ENCODE measurements around the gene ARHGEF28. TPM values are rescaled to one million over a fixed set of nuclear protein-coding genes. Genes with fewer than 3 reads are reported as not detected.

The ARHGEF28 gene
- total RNA-seq, 1 donor from 2014 or later: 44.9 TPM

DNA sequence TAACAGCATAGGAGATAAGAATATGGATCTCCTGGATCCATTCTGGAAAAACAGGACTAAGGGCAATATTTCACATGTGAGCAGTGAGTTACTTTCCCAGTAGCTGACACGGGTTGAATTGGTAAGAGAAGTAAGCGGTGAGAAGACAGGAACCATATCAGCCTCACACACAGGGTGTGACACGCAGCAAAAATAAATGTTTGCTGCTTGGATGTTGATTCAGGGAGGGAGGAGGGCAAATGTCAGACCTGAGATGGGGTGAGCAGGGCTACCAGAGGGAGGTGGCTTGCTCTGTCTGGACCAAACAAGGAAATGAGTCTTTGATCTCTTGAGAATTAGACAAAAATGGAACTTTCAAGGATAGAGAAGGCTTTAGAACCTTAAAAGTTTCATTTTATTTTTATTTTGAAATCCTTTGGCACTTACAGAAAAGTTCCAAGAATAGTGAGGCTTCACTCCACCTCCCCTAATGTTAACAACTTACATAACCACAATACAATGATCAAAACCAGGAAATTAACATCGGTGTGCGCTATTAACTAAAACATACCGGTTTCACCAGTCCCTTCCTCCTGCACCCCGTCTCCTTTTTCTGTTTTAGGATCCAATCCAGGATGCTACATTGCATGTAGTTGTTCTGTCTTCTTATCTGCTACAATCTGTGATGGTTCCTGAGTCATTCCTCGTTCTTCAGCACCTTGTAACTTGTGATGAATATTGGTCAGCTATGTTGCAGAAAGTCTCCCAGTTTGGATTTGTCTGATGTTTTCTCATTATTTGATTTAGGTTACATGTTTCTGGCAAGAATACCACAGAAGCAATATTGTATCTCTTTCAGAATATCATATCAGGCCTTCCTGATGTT lies 20.5 kb upstream of the ARHGEF28 start:
- TF ChIP-seq, protein P1, sequence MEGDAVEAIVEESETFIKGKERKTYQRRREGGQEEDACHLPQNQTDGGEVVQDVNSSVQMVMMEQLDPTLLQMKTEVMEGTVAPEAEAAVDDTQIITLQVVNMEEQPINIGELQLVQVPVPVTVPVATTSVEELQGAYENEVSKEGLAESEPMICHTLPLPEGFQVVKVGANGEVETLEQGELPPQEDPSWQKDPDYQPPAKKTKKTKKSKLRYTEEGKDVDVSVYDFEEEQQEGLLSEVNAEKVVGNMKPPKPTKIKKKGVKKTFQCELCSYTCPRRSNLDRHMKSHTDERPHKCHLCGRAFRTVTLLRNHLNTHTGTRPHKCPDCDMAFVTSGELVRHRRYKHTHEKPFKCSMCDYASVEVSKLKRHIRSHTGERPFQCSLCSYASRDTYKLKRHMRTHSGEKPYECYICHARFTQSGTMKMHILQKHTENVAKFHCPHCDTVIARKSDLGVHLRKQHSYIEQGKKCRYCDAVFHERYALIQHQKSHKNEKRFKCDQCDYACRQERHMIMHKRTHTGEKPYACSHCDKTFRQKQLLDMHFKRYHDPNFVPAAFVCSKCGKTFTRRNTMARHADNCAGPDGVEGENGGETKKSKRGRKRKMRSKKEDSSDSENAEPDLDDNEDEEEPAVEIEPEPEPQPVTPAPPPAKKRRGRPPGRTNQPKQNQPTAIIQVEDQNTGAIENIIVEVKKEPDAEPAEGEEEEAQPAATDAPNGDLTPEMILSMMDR (IDR thresholded peaks at IDR 0.05): no peak
- Mint-ChIP-seq H3K9me3 (ENCODE audit: unreplicated experiment) (peaks cover 19% of the 10 kb centered on the region), H3K36me3 (ENCODE audit: unreplicated experiment) (peaks cover 9% of the 10 kb centered on the region), H3K27me3 (ENCODE audit: unreplicated experiment) (no peaks in the 10 kb centered on the region), H3K4me3 (ENCODE audit: unreplicated experiment) (no peak overlapping the region), H3K27ac (ENCODE audit: unreplicated experiment) (peak overlapping the region; percentile 28), H3K4me1 (ENCODE audit: unreplicated experiment) (peaks cover 44% of the 10 kb centered on the region)
- no peak for DNase-seq (ENCODE audit: extremely low spot score, unreplicated experiment)

GRCh38 chr5:73606206-73606753 lies 19.7 kb upstream of the ARHGEF28 start:
- DNase-seq (ENCODE audit: extremely low spot score, unreplicated experiment): no peak
- Mint-ChIP-seq H3K27me3 (ENCODE audit: unreplicated experiment) (no peaks in the 10 kb centered on the region), H3K36me3 (ENCODE audit: unreplicated experiment) (peaks cover 7% of the 10 kb centered on the region), H3K27ac (ENCODE audit: unreplicated experiment) (peak overlapping the region; percentile 28), H3K9me3 (ENCODE audit: unreplicated experiment) (peaks cover 12% of the 10 kb centered on the region), H3K4me1 (ENCODE audit: unreplicated experiment) (peaks cover 44% of the 10 kb centered on the region), H3K4me3 (ENCODE audit: unreplicated experiment) (no peak overlapping the region)
- TF ChIP-seq, protein P1 (IDR thresholded peaks at IDR 0.05): no peak

DNA sequence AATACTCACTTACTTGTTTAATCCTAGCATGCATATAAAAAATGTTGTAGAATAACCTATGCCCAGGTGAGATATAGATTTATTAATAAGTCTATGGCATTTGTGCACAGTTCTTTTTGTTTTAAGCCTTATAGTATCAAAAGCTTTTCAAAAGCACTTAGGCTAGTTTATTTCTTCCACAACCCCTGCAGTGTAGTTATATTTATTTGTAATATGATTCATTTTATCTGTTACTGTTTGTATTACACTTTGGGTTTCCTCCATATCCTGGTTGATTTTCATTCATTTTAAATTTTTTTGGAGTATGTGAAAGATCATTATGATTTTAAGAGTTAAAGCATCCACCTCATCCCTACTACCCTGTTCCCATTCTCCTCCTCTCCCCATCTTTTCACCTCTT lies 18.8 kb upstream of the ARHGEF28 start:
- Mint-ChIP-seq H3K4me3 (ENCODE audit: unreplicated experiment) (no peak overlapping the region), H3K27ac (ENCODE audit: unreplicated experiment) (peak overlapping the region; percentile 42), H3K9me3 (ENCODE audit: unreplicated experiment) (peaks cover 3% of the 10 kb centered on the region), H3K36me3 (ENCODE audit: unreplicated experiment) (no peaks in the 10 kb centered on the region), H3K27me3 (ENCODE audit: unreplicated experiment) (no peaks in the 10 kb centered on the region), H3K4me1 (ENCODE audit: unreplicated experiment) (peaks cover 44% of the 10 kb centered on the region)
- no peak for DNase-seq (ENCODE audit: extremely low spot score, unreplicated experiment)
- TF ChIP-seq, protein P1 (IDR thresholded peaks at IDR 0.05): no peak

- Mint-ChIP-seq H3K27me3 (ENCODE audit: unreplicated experiment) (no peaks in the 10 kb centered on the region), H3K4me1 (ENCODE audit: unreplicated experiment) (peaks cover 1% of the 10 kb centered on the region), H3K9me3 (ENCODE audit: unreplicated experiment) (no peaks in the 10 kb centered on the region), H3K36me3 (ENCODE audit: unreplicated experiment) (no peaks in the 10 kb centered on the region), H3K4me3 (ENCODE audit: unreplicated experiment) (no peak overlapping the region), H3K27ac (ENCODE audit: unreplicated experiment) (no peak overlapping the region)
- DNase-seq (ENCODE audit: extremely low spot score, unreplicated experiment): no peak
- TF ChIP-seq, protein P1 (IDR thresholded peaks at IDR 0.05): no peak
Observed at GRCh38 chr5:73612799-73613198, 13.2 kb upstream of the ARHGEF28 start.

GRCh38 chr5:73615085-73615484 lies 10.9 kb upstream of the ARHGEF28 start:
- no peak overlapping the region for H3K27ac Mint-ChIP-seq (ENCODE audit: unreplicated experiment)
- H3K36me3 Mint-ChIP-seq (ENCODE audit: unreplicated experiment): no peaks in the 10 kb centered on the region
- TF ChIP-seq, protein P1 (IDR thresholded peaks at IDR 0.05): no peak
- H3K9me3 Mint-ChIP-seq (ENCODE audit: unreplicated experiment): no peaks in the 10 kb centered on the region
- H3K4me1 Mint-ChIP-seq (ENCODE audit: unreplicated experiment): no peaks in the 10 kb centered on the region
- no peaks in the 10 kb centered on the region for H3K27me3 Mint-ChIP-seq (ENCODE audit: unreplicated experiment)
- no peak for DNase-seq (ENCODE audit: extremely low spot score, unreplicated experiment)
- H3K4me3 Mint-ChIP-seq (ENCODE audit: unreplicated experiment): no peak overlapping the region

Measured in osteocyte (in vitro differentiated cells).